Measurements from ENCODE around the gene TANGO6.

DNA sequence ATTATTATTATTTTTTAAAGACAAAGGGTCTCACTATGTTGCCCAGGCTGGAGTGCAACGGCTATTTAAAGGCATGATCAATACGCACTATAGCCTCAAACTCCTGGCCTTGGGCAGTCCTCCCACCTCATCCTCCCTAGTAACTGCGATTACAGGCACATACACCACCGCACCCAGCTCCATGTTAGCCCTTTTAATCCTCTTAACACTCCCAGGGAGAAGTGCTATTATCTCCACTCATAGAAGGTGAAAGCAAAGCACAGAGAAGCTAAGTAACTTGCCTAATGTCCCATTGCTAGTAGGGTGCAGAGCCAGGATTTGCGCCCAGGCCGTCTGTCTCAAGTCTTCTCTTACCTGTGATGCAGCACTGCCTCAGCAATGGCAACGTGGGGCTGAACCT lies 267.1 kb downstream of the TANGO6 start:
- TF ChIP-seq, protein P1, sequence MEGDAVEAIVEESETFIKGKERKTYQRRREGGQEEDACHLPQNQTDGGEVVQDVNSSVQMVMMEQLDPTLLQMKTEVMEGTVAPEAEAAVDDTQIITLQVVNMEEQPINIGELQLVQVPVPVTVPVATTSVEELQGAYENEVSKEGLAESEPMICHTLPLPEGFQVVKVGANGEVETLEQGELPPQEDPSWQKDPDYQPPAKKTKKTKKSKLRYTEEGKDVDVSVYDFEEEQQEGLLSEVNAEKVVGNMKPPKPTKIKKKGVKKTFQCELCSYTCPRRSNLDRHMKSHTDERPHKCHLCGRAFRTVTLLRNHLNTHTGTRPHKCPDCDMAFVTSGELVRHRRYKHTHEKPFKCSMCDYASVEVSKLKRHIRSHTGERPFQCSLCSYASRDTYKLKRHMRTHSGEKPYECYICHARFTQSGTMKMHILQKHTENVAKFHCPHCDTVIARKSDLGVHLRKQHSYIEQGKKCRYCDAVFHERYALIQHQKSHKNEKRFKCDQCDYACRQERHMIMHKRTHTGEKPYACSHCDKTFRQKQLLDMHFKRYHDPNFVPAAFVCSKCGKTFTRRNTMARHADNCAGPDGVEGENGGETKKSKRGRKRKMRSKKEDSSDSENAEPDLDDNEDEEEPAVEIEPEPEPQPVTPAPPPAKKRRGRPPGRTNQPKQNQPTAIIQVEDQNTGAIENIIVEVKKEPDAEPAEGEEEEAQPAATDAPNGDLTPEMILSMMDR (conservative IDR thresholded peaks at IDR 0.05; ENCODE audit: low read depth, low read length) = no peak
- no peak for TF ChIP-seq EZH2 (IDR thresholded peaks at IDR 0.05; ENCODE audit: borderline replicate concordance, low read depth, low read length, poor library complexity, severe bottlenecking)
